Adipose tissue (tissue), 3 donors: Measurements from ENCODE around the gene DCST2. TPM values are rescaled to one million over a fixed set of nuclear protein-coding genes. Genes with fewer than 3 reads are reported as not detected.
"Not testable (repeated sequence)": the region's sequence is repeated elsewhere in the genome, so short reads cannot be mapped to it uniquely, and the experiment has no call there.

Experiments used
- H3K27ac ChIP-seq: one replicate; pipeline ENCODE4 v1.5.1; 2013; ENCODE audit warnings: low read depth, low read length
- WGBS, 3 donors: extraction: QIAGEN DNeasy Blood & Tissue Kit; methylation state at CpG; one replicate each; pipeline ENCODE4 v1.1.7; 2013; 5-methylcytosine and 5-hydroxymethylcytosine counted together
- polyA plus RNA-seq, 3 donors: library from polyadenylated mRNA; stranded (reverse); fragments of 200-250 nt; gene quantifications; one replicate each; pipeline ENCODE4 v1.2.3, GENCODE V29; 2013
- donor health status: healthy with polysubstance abuse.
- donor health status: Bipolar disorder and iron deficiency.
- donor health status: healthy.

DCST2 gene
- polyA plus RNA-seq, 3 donors, result 0.48 to 0.86 (median 0.67) TPM

- WGBS, 3 donors, result 49 to 58% (median 55%) methylated on average over 3 of the region's 3 CpGs
- H3K27ac ChIP-seq, result no peak overlapping the region
These were observed 39.0 kb downstream of the DCST2 start for GRCh38 chr1:154994591-154994990.

GRCh38 chr1:154994269-154994587 is 39.4 kb downstream of the DCST2 start:
- 43 to 61% (median 59%) methylated on average over 1 of the region's 1 CpG for WGBS, 3 donors
- no peak overlapping the region for H3K27ac ChIP-seq

GRCh38 chr1:154993572-154994268 is 39.9 kb downstream of the DCST2 start, which contains the start of gene LENEP:
Gene LENEP (plus strand): TSS chr1:154993586. CDS start chr1:154993608, 22 bp downstream.
- WGBS, 3 donors, result 68 to 77% (median 71%) methylated on average over 8 of the region's 8 CpGs

GRCh38 chr1:154992721-154993571 is 40.6 kb downstream of the DCST2 start:
- WGBS, 3 donors, result 72 to 82% (median 81%) methylated on average over 14 of the region's 14 CpGs
- H3K27ac ChIP-seq, result no peak overlapping the region

More at GRCh38 chr1:154993572-154994268, 39.9 kb downstream of the DCST2 start, which contains the start of gene LENEP:
- no peak within 1 kb of the TSS for H3K27ac ChIP-seq

GRCh38 chr1:154990276-154990675 is 43.3 kb downstream of the DCST2 start:
- no peak overlapping the region for H3K27ac ChIP-seq
- WGBS, 3 donors, result 90 to 94% (median 92%) methylated on average over 8 of the region's 8 CpGs

GRCh38 chr1:154989195-154989860 is 44.3 kb downstream of the DCST2 start:
- WGBS, 3 donors, result 87 to 95% (median 90%) methylated on average over 3 of the region's 3 CpGs
- H3K27ac ChIP-seq, result no peak overlapping the region

GRCh38 chr1:154988058-154988954 is 45.3 kb downstream of the DCST2 start:
- WGBS, 3 donors, result 86 to 90% (median 89%) methylated on average over 17 of the region's 17 CpGs
- H3K27ac ChIP-seq, result no peak overlapping the region

- H3K27ac ChIP-seq, result no peak overlapping the region
- WGBS, 3 donors, result 51 to 62% (median 59%) methylated on average over 6 of the region's 6 CpGs
These were observed 46.3 kb downstream of the DCST2 start for GRCh38 chr1:154987326-154987725.

- H3K27ac ChIP-seq, result not testable (repeated sequence)
- WGBS, 3 donors, result 85 to 91% (median 91%) methylated on average over 4 of the region's 4 CpGs
These were observed 46.8 kb downstream of the DCST2 start for GRCh38 chr1:154986736-154987135.

GRCh38 chr1:154983776-154984466 is 49.7 kb downstream of the DCST2 start:
- WGBS, 3 donors, result 13 to 17% (median 16%) methylated on average over 17 of the region's 17 CpGs
- no peak overlapping the region for H3K27ac ChIP-seq

GRCh38 chr1:154982897-154983648 is 50.5 kb downstream of the DCST2 start, which contains the start of gene FLAD1:
Gene FLAD1 (plus strand): TSS chr1:154983344. CDS start chr1:154983695, 351 bp downstream.
- no peak within 1 kb of the TSS for H3K27ac ChIP-seq
- 0 to 1% (median 0%) methylated on average over 26 of the region's 26 CpGs for WGBS, 3 donors

- WGBS, 3 donors, result 60 to 68% (median 62%) methylated on average over 6 of the region's 6 CpGs
- no peak overlapping the region for H3K27ac ChIP-seq
These were observed 51.2 kb downstream of the DCST2 start for GRCh38 chr1:154982341-154982740.

- WGBS, 3 donors, result 94 to 96% (median 95%) methylated on average over 3 of the region's 3 CpGs
These were observed 55.2 kb downstream of the DCST2 start for GRCh38 chr1:154978360-154978759.

GRCh38 chr1:154977762-154978161 is 55.8 kb downstream of the DCST2 start:
- 49 to 60% (median 60%) methylated on average over 3 of the region's 3 CpGs for WGBS, 3 donors
- H3K27ac ChIP-seq, result not testable (repeated sequence)

More at GRCh38 chr1:154978360-154978759, 55.2 kb downstream of the DCST2 start:
- H3K27ac ChIP-seq, result no peak overlapping the region

- H3K27ac ChIP-seq, result peak overlapping the region; percentile 77
- WGBS, 3 donors, result 0 to 1% (median 0%) methylated on average over 24 of the region's 24 CpGs
These were observed 58.0 kb downstream of the DCST2 start for GRCh38 chr1:154975409-154976059.

GRCh38 chr1:154974808-154975408 is 58.7 kb downstream of the DCST2 start:
- 0% methylated on average over 30 of the region's 30 CpGs for WGBS, 3 donors
- peak overlapping the region; percentile 77 for H3K27ac ChIP-seq
